Caco-2 (cell line): ENCODE results near the gene CCDC137. TPM values are rescaled to one million over a fixed set of nuclear protein-coding genes. Genes with fewer than 3 reads are reported as not detected.
A peak's percentile ranks its signal among the peaks of the same experiment; 100 is the strongest.

ENCODE experiments used
- BruUV-seq: library from RNA; stranded (reverse); fragments of 400-500 nt; replicated peaks from 2 replicates; lab custom pipeline; 2021; lab: Mats Ljungman, UMichigan
- CTCF ChIA-PET: fragments of 300-600 bp; sonication (Branson Sonifier 250); formaldehyde crosslinking; loops from one replicate; lab custom pipeline; 2022; ENCODE audit warnings: antibody characterized with exemption; lab: Charles Lee
- POLR2A ChIA-PET: fragments of 300-600 bp; sonication (Branson Sonifier 250); formaldehyde crosslinking; loops from one replicate; lab custom pipeline; 2022; ENCODE audit warnings: antibody characterized with exemption; lab: Charles Lee
- DNase-seq, 2 experiments: peaks; one replicate each; pipeline versions ENCODE4 v3.0.0 to v3.0.0-alpha.2; 2020 to 2022
- H3K27me3 ChIP-seq: replicated peaks from 2 replicates; pipeline ENCODE4 v1.6.0; 2011; ENCODE audit warnings: low read length; ENCODE audit not compliant: control insufficient read depth, insufficient read depth
- H3K36me3 ChIP-seq: 2 replicates; pipeline ENCODE4 v1.5.1; 2011; ENCODE audit warnings: low read length; ENCODE audit not compliant: control insufficient read depth, insufficient read depth
- H3K4me1 ChIP-seq: fragments of 250-450 bp; sonication (Bioruptor Pico); 2 replicates; pipeline ENCODE4 v1.5.1; 2020; ENCODE audit warnings: mild to moderate bottlenecking
- H3K4me3 ChIP-seq: 2 replicates; pipeline ENCODE4 v1.5.1; 2011; ENCODE audit warnings: low read depth, mild to moderate bottlenecking, control low read depth, low read length
- H3K9me3 ChIP-seq: fragments of 250-450 bp; sonication (Bioruptor Pico); 2 replicates; pipeline ENCODE4 v1.5.1; 2020; ENCODE audit warnings: mild to moderate bottlenecking, moderate library complexity
- H3K27ac Mint-ChIP-seq: one replicate; pipeline ENCODE4 v1.8.0; 2022; ENCODE audit warnings: mixed read lengths; ENCODE audit not compliant: unreplicated experiment
- H3K27me3 Mint-ChIP-seq: one replicate; pipeline ENCODE4 v1.8.0; 2022; ENCODE audit warnings: mixed read lengths; ENCODE audit not compliant: insufficient read depth, unreplicated experiment
- H3K36me3 Mint-ChIP-seq: one replicate; pipeline ENCODE4 v1.8.0; 2022; ENCODE audit warnings: mild to moderate bottlenecking, mixed read lengths; ENCODE audit not compliant: insufficient read depth, unreplicated experiment
- H3K4me1 Mint-ChIP-seq: one replicate; pipeline ENCODE4 v1.8.0; 2022; ENCODE audit warnings: low read depth, mixed read lengths; ENCODE audit not compliant: unreplicated experiment
- H3K4me3 Mint-ChIP-seq: one replicate; pipeline ENCODE4 v1.8.0; 2022; ENCODE audit warnings: mild to moderate bottlenecking, moderate library complexity, mixed read lengths; ENCODE audit not compliant: unreplicated experiment
- H3K9me3 Mint-ChIP-seq: one replicate; pipeline ENCODE4 v1.8.0; 2022; ENCODE audit warnings: mixed read lengths; ENCODE audit not compliant: unreplicated experiment
- CTCF ChIP-seq, 2 experiments: fragments of 200-600 bp in 1 of 2; IDR thresholded peaks; 1 replicate in 1 of 2; 2 replicates in 1 of 2; pipeline versions ENCODE4 v1.5.1 to v1.8.0; 2011 to 2022; ENCODE audit warnings: antibody characterized with exemption in 1 of 2, control low read depth in 1 of 2, inconsistent platforms in 1 of 2, low read depth in 1 of 2, low read length in 1 of 2, mild to moderate bottlenecking in 1 of 2, moderate library complexity in 1 of 2; ENCODE audit not compliant: insufficient read depth in 1 of 2, severe bottlenecking in 1 of 2, unreplicated experiment in 1 of 2
- intact Hi-C: fragments of 100-400 bp; cut with micrococcal nuclease; formaldehyde crosslinking; loops from one replicate; pipeline ENCODE4 v1.10.0; 2022; ENCODE audit not compliant: unreplicated experiment
- total RNA-seq: library from RNA; stranded (reverse); gene quantifications from 2 replicates; pipeline ENCODE4 v1.2.3, GENCODE V29; 2022

Gene CCDC137
- total RNA-seq, 1 experiment from 2014 or later = 50.5 TPM

GRCh38 chr17:81713556-81714411 lies 47.2 kb downstream of the CCDC137 start:
- Histone ChIP-seq H3K27me3 (no peaks in the 10 kb centered on the region), H3K36me3 (no peaks in the 10 kb centered on the region; the same call in none of the 2 replicates), H3K4me3 (peak overlapping the region; percentile 65), H3K9me3 (no peaks in the 10 kb centered on the region), H3K4me1 (peaks cover 31% of the 10 kb centered on the region)
- POLR2A ChIA-PET = interaction anchor here (0.7 to 1.5 kb wide), 2 partner anchors 8 to 11 kb away, joined by 4 to 10 read pairs; partner anchors contain the start of gene MRPL12
- peaks cover 65% of the 10 kb centered on the region for H3K36me3 Mint-ChIP-seq
- CTCF ChIA-PET = interaction anchor here (1.5 kb wide), 1 partner anchor 246 kb away, joined by 6 read pairs; no protein-coding TSS in a partner anchor
- no peak for TF ChIP-seq CTCF (IDR thresholded peaks at IDR 0.05; ENCODE audit: insufficient read depth in 1 of 2, low read depth in 1 of 2, low read length in 1 of 2, severe bottlenecking in 1 of 2, unreplicated experiment in 1 of 2)
- intact Hi-C loops = no loop called here
- H3K27me3 Mint-ChIP-seq = no peaks in the 10 kb centered on the region
- BruUV-seq = no TSS peak
- peak in 1 of 2 experiments; percentile 54 for DNase-seq
- no peaks in the 10 kb centered on the region for H3K9me3 Mint-ChIP-seq
- H3K27ac Mint-ChIP-seq = peak overlapping the region; percentile 91
- H3K4me3 Mint-ChIP-seq = peak overlapping the region; percentile 98
- peaks cover 9% of the 10 kb centered on the region for H3K4me1 Mint-ChIP-seq

GRCh38 chr17:81714412-81715106 lies 48.0 kb downstream of the CCDC137 start:
- Mint-ChIP-seq H3K27ac (no peak overlapping the region), H3K9me3 (no peaks in the 10 kb centered on the region), H3K4me1 (peaks cover 9% of the 10 kb centered on the region), H3K27me3 (no peaks in the 10 kb centered on the region), H3K4me3 (peak overlapping the region; percentile 98), H3K36me3 (peaks cover 67% of the 10 kb centered on the region)
- Histone ChIP-seq H3K27me3 (no peaks in the 10 kb centered on the region), H3K4me3 (no peak overlapping the region), H3K9me3 (no peaks in the 10 kb centered on the region), H3K4me1 (peaks cover 27% of the 10 kb centered on the region), H3K36me3 (no peaks in the 10 kb centered on the region; the same call in none of the 2 replicates)
- no peak for DNase-seq
- POLR2A ChIA-PET = interaction anchor here (0.7 kb wide), 1 partner anchor 11 kb away, joined by 4 read pairs; the partner anchor contains the start of gene MRPL12
- TF ChIP-seq CTCF (IDR thresholded peaks at IDR 0.05; ENCODE audit: insufficient read depth in 1 of 2, low read depth in 1 of 2, low read length in 1 of 2, severe bottlenecking in 1 of 2, unreplicated experiment in 1 of 2) = no peak
- intact Hi-C loops = no loop called here
- CTCF ChIA-PET = no interaction called here
- no TSS peak for BruUV-seq
